H1 (cell line): Measurements from ENCODE around the gene OOEP. TPM values are rescaled to one million over a fixed set of nuclear protein-coding genes. Genes with fewer than 3 reads are reported as not detected.

Experiments used
- CTCF ChIA-PET: fragments of 300-600 bp; sonication (Branson Sonifier 250); formaldehyde crosslinking; loops from one replicate; lab custom pipeline; 2021; ENCODE audit not compliant: partially characterized antibody; lab: Charles Lee
- POLR2A ChIA-PET: fragments of 300-600 bp; sonication (Branson Sonifier 250); formaldehyde crosslinking; loops from one replicate; lab custom pipeline; 2021; ENCODE audit warnings: inconsistent platforms; ENCODE audit not compliant: partially characterized antibody; lab: Charles Lee
- DNase-seq, 2 experiments: peaks; one replicate each; pipeline versions ENCODE4 v3.0.0 to v3.0.0-alpha.2; 2010 to 2022; ENCODE audit warnings: low spot score in 2 of 2, low read depth in 1 of 2, mixed read lengths in 1 of 2
- FAIRE-seq: peaks from 2 replicates; lab custom pipeline; 2011; peaks lifted over from hg19 to GRCh38; lab: Jason Lieb, UNC
- H2AFZ ChIP-seq: 2 replicates; pipeline ENCODE4 v1.8.1; 2012; ENCODE audit warnings: low read length, inconsistent platforms
- H2AK5ac ChIP-seq: 2 replicates; pipeline ENCODE4 v1.6.1; 2013; ENCODE audit warnings: low read depth, low read length
- H2BK120ac ChIP-seq: replicated peaks from 2 replicates; pipeline ENCODE3; 2013; ENCODE audit warnings: low read depth, low read length, inconsistent platforms
- H2BK12ac ChIP-seq: 2 replicates; pipeline ENCODE4 v1.6.1; 2013; ENCODE audit warnings: low read depth, low read length
- H2BK15ac ChIP-seq: 2 replicates; pipeline ENCODE4 v1.6.1; 2013; ENCODE audit warnings: low read length
- H2BK20ac ChIP-seq: 2 replicates; pipeline ENCODE4 v1.6.1; 2013; ENCODE audit warnings: low read length
- H2BK5ac ChIP-seq: 2 replicates; pipeline ENCODE4 v1.6.1; 2013; ENCODE audit warnings: low read depth, low read length
- H3K14ac ChIP-seq: 2 replicates; pipeline ENCODE4 v1.6.1; 2013; ENCODE audit warnings: inconsistent platforms; ENCODE audit not compliant: insufficient read length
- H3K18ac ChIP-seq: 2 replicates; pipeline ENCODE4 v1.6.1; 2013; ENCODE audit warnings: low read length; ENCODE audit errors: extremely low read depth
- H3K23ac ChIP-seq: 2 replicates; pipeline ENCODE4 v1.6.1; 2013; ENCODE audit warnings: inconsistent platforms; ENCODE audit not compliant: insufficient read length
- H3K23me2 ChIP-seq: 2 replicates; pipeline ENCODE4 v1.6.1; 2013; ENCODE audit warnings: low read depth, low read length
- H3K27ac ChIP-seq: 2 replicates; pipeline ENCODE4 v1.6.1; 2011; ENCODE audit warnings: low read depth, low read length, inconsistent platforms
- H3K27me3 ChIP-seq, 4 experiments: replicated peaks in 1 of 4; 1 replicate in 1 of 4; 2 replicates in 3 of 4; pipeline versions ENCODE4 v1.6.1 to v1.8.1; 2011 to 2013; ENCODE audit warnings: low read length in 3 of 4, mild to moderate bottlenecking in 3 of 4, inconsistent platforms in 2 of 4, mixed read lengths in 2 of 4, moderate library complexity in 1 of 4; ENCODE audit not compliant: control insufficient read depth in 3 of 4, insufficient read depth in 3 of 4; ENCODE audit errors: extremely low read depth in 1 of 4
- H3K36me3 ChIP-seq, 4 experiments: 2 replicates each; pipeline versions ENCODE4 v1.6.1 to v1.8.1; 2011 to 2013; ENCODE audit warnings: mild to moderate bottlenecking in 4 of 4, low read length in 3 of 4, moderate library complexity in 2 of 4, control low read depth in 1 of 4, inconsistent platforms in 1 of 4; ENCODE audit not compliant: insufficient read depth in 4 of 4, control insufficient read depth in 2 of 4
- H3K4ac ChIP-seq: replicated peaks from 2 replicates; pipeline ENCODE3; 2013; ENCODE audit warnings: low read length, low read depth, mixed read lengths, inconsistent platforms; ENCODE audit not compliant: insufficient read length
- H3K4me1 ChIP-seq, 4 experiments: replicated peaks in 1 of 4; 1 replicate in 1 of 4; 2 replicates in 3 of 4; pipeline versions ENCODE4 v1.6.1 to v1.8.1; 2011 to 2013; ENCODE audit warnings: low read length in 3 of 4, inconsistent platforms in 2 of 4, mixed read lengths in 1 of 4; ENCODE audit not compliant: insufficient read depth in 4 of 4, control insufficient read depth in 3 of 4
- H3K4me2 ChIP-seq, 2 experiments: 2 replicates each; pipeline versions ENCODE4 v1.6.1 to v1.8.1; 2011 to 2013; ENCODE audit warnings: low read depth in 2 of 2, low read length in 2 of 2, control low read depth in 1 of 2, inconsistent platforms in 1 of 2, mild to moderate bottlenecking in 1 of 2; ENCODE audit not compliant: insufficient read depth in 1 of 2
- H3K4me3 ChIP-seq, 4 experiments: fragments of 200-600, 300-600 bp in 1 of 4; sonication (generic), shearing (Covaris generic), sonication (Bioruptor Twin) in 1 of 4; 2 replicates each; pipeline versions ENCODE4 v1.5.1 to v1.8.1; 2011 to 2016; ENCODE audit warnings: low read length in 4 of 4, low read depth in 3 of 4, control low read depth in 2 of 4, inconsistent platforms in 2 of 4, mild to moderate bottlenecking in 2 of 4, mixed read lengths in 1 of 4, moderate library complexity in 1 of 4; ENCODE audit not compliant: insufficient read depth in 2 of 4; ENCODE audit errors: extremely low read depth in 1 of 4
- H3K56ac ChIP-seq: replicated peaks from 2 replicates; pipeline ENCODE3; 2013; ENCODE audit warnings: low read depth, mild to moderate bottlenecking, mixed read lengths, low read length, inconsistent platforms; ENCODE audit not compliant: insufficient read length
- H3K79me1 ChIP-seq: 2 replicates; pipeline ENCODE4 v1.6.1; 2013; ENCODE audit warnings: low read depth, low read length, control low read depth
- H3K79me2 ChIP-seq, 2 experiments: 2 replicates each; pipeline versions ENCODE4 v1.6.1 to v1.8.1; 2012 to 2013; ENCODE audit warnings: low read length in 2 of 2, mild to moderate bottlenecking in 2 of 2, inconsistent platforms in 1 of 2; ENCODE audit not compliant: insufficient read depth in 2 of 2, control insufficient read depth in 1 of 2
- H3K9ac ChIP-seq, 4 experiments: replicated peaks in 1 of 4; 1 replicate in 1 of 4; 2 replicates in 3 of 4; pipeline versions ENCODE4 v1.6.1 to v1.8.1; 2011 to 2013; ENCODE audit warnings: low read depth in 3 of 4, low read length in 3 of 4, control low read depth in 2 of 4, mild to moderate bottlenecking in 2 of 4, moderate library complexity in 2 of 4, inconsistent platforms in 1 of 4; ENCODE audit errors: extremely low read depth in 1 of 4
- H3K9me3 ChIP-seq, 2 experiments: 2 replicates each; pipeline versions ENCODE4 v1.6.1 to v1.8.1; 2012 to 2013; ENCODE audit warnings: mild to moderate bottlenecking in 2 of 2, moderate library complexity in 2 of 2, control low read depth in 1 of 2, inconsistent platforms in 1 of 2, low read depth in 1 of 2, low read length in 1 of 2, mixed read lengths in 1 of 2; ENCODE audit not compliant: insufficient read depth in 2 of 2
- H4K20me1 ChIP-seq, 2 experiments: replicated peaks in 1 of 2; 2 replicates each; pipeline versions ENCODE3 to v1.8.1; 2011 to 2013; ENCODE audit warnings: inconsistent platforms in 2 of 2, low read length in 2 of 2, mild to moderate bottlenecking in 1 of 2; ENCODE audit not compliant: insufficient read depth in 2 of 2, control insufficient read depth in 1 of 2
- H4K5ac ChIP-seq: 2 replicates; pipeline ENCODE4 v1.6.1; 2013; ENCODE audit warnings: low read length, low read depth, mixed read lengths, inconsistent platforms; ENCODE audit not compliant: insufficient read length
- H4K8ac ChIP-seq: 2 replicates; pipeline ENCODE4 v1.8.0; 2013; ENCODE audit warnings: mild to moderate bottlenecking, moderate library complexity, low read length, inconsistent platforms; ENCODE audit not compliant: insufficient read depth; ENCODE audit errors: extremely low read depth
- H4K91ac ChIP-seq: replicated peaks from 2 replicates; pipeline ENCODE3; 2013; ENCODE audit warnings: low read length, mixed read lengths, inconsistent platforms; ENCODE audit not compliant: insufficient read length
- EZH2 ChIP-seq: fragments of 200-600 bp; sonication (generic); IDR thresholded peaks from 2 replicates; pipeline ENCODE4 v1.7.1; 2012; ENCODE audit warnings: low read depth, mild to moderate bottlenecking, moderate library complexity, low read length, inconsistent platforms; ENCODE audit not compliant: severe bottlenecking
- HDAC6 ChIP-seq: IDR thresholded peaks from one replicate; pipeline ENCODE4 v1.7.1; 2012; ENCODE audit warnings: low read depth, mild to moderate bottlenecking, inconsistent platforms, low read length, moderate library complexity
- KDM1A ChIP-seq: fragments of 200-600, 300-600 bp; sonication (generic); IDR thresholded peaks from 2 replicates; pipeline ENCODE4 v1.7.1; 2016; ENCODE audit warnings: mild to moderate bottlenecking, low read length, borderline replicate concordance
- MAFK ChIP-seq: IDR thresholded peaks from 2 replicates; pipeline ENCODE4 v1.6.1; 2012; ENCODE audit warnings: low read depth, mild to moderate bottlenecking, improper control_type of control experiment, low read length
- POLR2A ChIP-seq, 2 experiments: IDR thresholded peaks; 1 replicate in 1 of 2; 2 replicates in 1 of 2; pipeline ENCODE4 v1.6.1; 2011; ENCODE audit warnings: low read depth in 2 of 2, low read length in 2 of 2, mild to moderate bottlenecking in 2 of 2; ENCODE audit errors: control extremely low read depth in 1 of 2
- POLR2AphosphoS5 ChIP-seq: IDR thresholded peaks from 2 replicates; pipeline ENCODE4 v1.6.1; 2011; ENCODE audit warnings: low read depth, low read length
- RBBP5 ChIP-seq: IDR thresholded peaks from 2 replicates; pipeline ENCODE4 v1.7.1; 2012; ENCODE audit warnings: low read depth, mild to moderate bottlenecking, inconsistent platforms, low read length, moderate library complexity, borderline replicate concordance
- SIN3A ChIP-seq, 2 experiments: IDR thresholded peaks in 1 of 2; conservative IDR thresholded peaks in 1 of 2; 2 replicates each; pipeline ENCODE4 v1.6.1; 2011 to 2012; ENCODE audit warnings: low read length in 2 of 2, improper control_type of control experiment in 1 of 2, low read depth in 1 of 2, mild to moderate bottlenecking in 1 of 2
- USF2 ChIP-seq: IDR thresholded peaks from 2 replicates; pipeline ENCODE4 v1.6.1; 2011; ENCODE audit warnings: low read length, improper control_type of control experiment
- WGBS, 2 experiments: shearing (Covaris generic) in 1 of 2; methylation state at CpG; one replicate each; pipeline versions ENCODE4 v1.1.6 to v1.1.7; 2013 to 2015; ENCODE audit warnings: low lambda C conversion rate in 2 of 2, mixed read lengths in 2 of 2, inconsistent platforms in 1 of 2, low coverage in 1 of 2, missing lambda C conversion rate in 1 of 2; ENCODE audit not compliant: insufficient replicate concordance in 2 of 2, insufficient coverage in 1 of 2, insufficient read length in 1 of 2; ENCODE audit errors: extremely low coverage in 1 of 2, missing lambda C conversion rate in 1 of 2; 5-methylcytosine and 5-hydroxymethylcytosine counted together
- polyA plus RNA-seq, 7 experiments: library from polyadenylated mRNA; depleted of rRNA in 3 of 7; stranded (reverse) in 5 of 7; unstranded in 2 of 7; fragments of >200 nt in 5 of 7; fragments of 200-250 nt in 2 of 7; gene quantifications; 1 replicate in 5 of 7; 2 replicates in 1 of 7; 4 replicates in 1 of 7; pipeline versions ENCODE4 v1.2.1 to v1.2.3, GENCODE V29; 2011 to 2013; ENCODE audit warnings: missing spikeins in 2 of 7, mixed read lengths in 2 of 7
- total RNA-seq: library from RNA; stranded (reverse); fragmentation: NEBNext Ultra II Directional; extraction: Animal tissue kit (Norgen Biotek cat#: 25700); gene quantifications from 2 replicates; pipeline ENCODE4 v1.2.1, GENCODE V29; 2021

OOEP gene
- total and polyA plus RNA-seq, 2 of the 8 experiments (the other 6 are each of a cell fraction or from before 2014, with no cell fraction given) = 0.20 to 0.41 TPM

GRCh38 chr6:73367761-73368355, 1.8 kb downstream of the OOEP start:
- H3K14ac ChIP-seq = no peak overlapping the region
- H3K27me3 ChIP-seq = no peaks in the 10 kb centered on the region
- H3K23me2 ChIP-seq = no peaks in the 10 kb centered on the region
- H2BK120ac ChIP-seq = no peak overlapping the region
- DNase-seq = no peak
- H2BK20ac ChIP-seq = peak overlapping the region; percentile 40; the same call in 1 of the 2 replicates
- no peaks in the 10 kb centered on the region for H4K20me1 ChIP-seq
- peak overlapping the region; percentile 2; the same call in 1 of the 2 replicates for H3K18ac ChIP-seq
- H3K9me3 ChIP-seq = peaks cover 0 to 4% of the 10 kb centered on the region in 2 experiments; a peak in 2 of 4 replicates
- no peak overlapping the region; the same call in 1 of the 2 replicates for H2BK5ac ChIP-seq
- WGBS, 2 experiments = 72% methylated on average over 16 of the region's 16 CpGs; no CpG with 5 or more reads in 1 of the 2 experiments
- no peak overlapping the region for H3K4me3 ChIP-seq
- no peak overlapping the region for H4K8ac ChIP-seq
- no peak overlapping the region for H3K4me2 ChIP-seq
- no peak overlapping the region for H3K27ac ChIP-seq
- H4K91ac ChIP-seq = peak overlapping the region; percentile 61
- peak overlapping the region; percentile 80 for H3K4ac ChIP-seq
- CTCF ChIA-PET = interaction anchor here (0.6 to 1.7 kb wide), 4 partner anchors 10 to 41 kb away, joined by 3 to 7 read pairs (median 4); no protein-coding TSS in a partner anchor
- no peaks in the 10 kb centered on the region for H3K79me1 ChIP-seq
- peak overlapping the region; percentile 82 for H2AFZ ChIP-seq
- H3K9ac ChIP-seq = no peak overlapping the region
- no peak overlapping the region for H2AK5ac ChIP-seq
- POLR2A ChIA-PET = no interaction called here
- H3K4me1 ChIP-seq = peaks cover 0 to 6% (median 2%) of the 10 kb centered on the region in 4 experiments; a peak in 3 of 7 replicates
- H3K79me2 ChIP-seq = no peaks in the 10 kb centered on the region
- H3K36me3 ChIP-seq = no peaks in the 10 kb centered on the region
- H2BK15ac ChIP-seq = peak overlapping the region; percentile 92; the same call in 1 of the 2 replicates
- no peak overlapping the region for H3K23ac ChIP-seq
- H2BK12ac ChIP-seq = peak overlapping the region; percentile 87; the same call in 1 of the 2 replicates
- no peak overlapping the region for H4K5ac ChIP-seq
- FAIRE-seq = no peak
- H3K56ac ChIP-seq = no peak overlapping the region
- TF ChIP-seq POLR2A (IDR thresholded peaks at IDR 0.05; ENCODE audit: control extremely low read depth in 1 of 2, low read depth in 2 of 2, low read length in 2 of 2) = no peak
- TF ChIP-seq SIN3A (conservative IDR thresholded peaks at IDR 0.05 in 1 of 2, IDR thresholded peaks at IDR 0.05 in 1 of 2; ENCODE audit: low read depth in 1 of 2, low read length in 2 of 2) = no peak
- TF ChIP-seq KDM1A = no peak
- no peak for TF ChIP-seq MAFK
- no peak for TF ChIP-seq EZH2
- TF ChIP-seq HDAC6 = no peak
- TF ChIP-seq USF2 = no peak
- no peak for TF ChIP-seq RBBP5
- no peak for TF ChIP-seq POLR2AphosphoS5
